HG03097 (cell line): ENCODE data around the gene ACBD6.
"Not testable (repeated sequence)": the region's sequence is repeated elsewhere in the genome, so short reads cannot be mapped to it uniquely, and the experiment has no call there.

Source experiments
- ATAC-seq: cut with Tn5 transposase; IDR thresholded peaks from one replicate; pipeline ENCODE4 v1.9.1; 2021; ENCODE audit not compliant: unreplicated experiment, low FRiP score

The ACBD6 gene

GRCh38 chr1:180502361-180503279, at the start of gene ACBD6:
TSS of gene ACBD6 (minus strand) at chr1:180502577. CDS start at chr1:180502266, 311 bp downstream.
- peak; percentile 90 for ATAC-seq

GRCh38 chr1:180551997-180552396, 49.6 kb upstream of the ACBD6 start:
- ATAC-seq, result no peak

GRCh38 chr1:180550241-180550640, 47.9 kb upstream of the ACBD6 start:
- no peak for ATAC-seq

- ATAC-seq, result not testable (repeated sequence)
Measured at GRCh38 chr1:180549770-180550169, 47.4 kb upstream of the ACBD6 start.

DNA sequence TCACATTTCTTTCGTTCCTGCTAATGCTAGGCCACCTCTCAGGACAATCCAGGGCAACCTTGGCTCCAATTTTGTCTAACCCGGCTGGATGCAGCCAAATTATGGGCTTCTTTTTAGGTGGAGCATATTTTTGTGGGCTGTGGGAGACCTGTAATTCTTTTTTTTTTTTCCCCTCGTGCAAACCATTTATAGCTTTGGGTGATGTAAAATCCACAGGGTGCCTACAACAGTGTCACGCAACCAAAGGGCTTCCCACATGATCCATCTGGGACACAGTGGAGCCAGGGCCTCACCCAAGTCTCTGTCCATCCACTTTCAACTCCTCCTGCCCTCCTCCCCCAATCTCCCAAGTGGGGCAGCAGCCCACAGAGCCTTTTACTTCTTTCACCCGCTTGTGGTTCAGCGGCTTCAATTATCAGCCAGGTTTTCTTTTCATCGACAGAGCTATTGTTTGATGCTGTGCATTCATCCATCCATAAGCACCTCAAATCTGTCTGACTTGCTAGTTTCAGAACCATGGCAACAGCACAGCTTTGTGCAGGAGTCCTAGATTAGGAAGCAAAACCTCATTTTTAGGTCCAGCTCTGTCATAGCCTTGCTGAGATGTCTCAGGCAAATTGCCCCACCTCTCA, 46.4 kb upstream of the ACBD6 start:
- ATAC-seq, result no peak

GRCh38 chr1:180545991-180546390, 43.6 kb upstream of the ACBD6 start:
- no peak for ATAC-seq

DNA sequence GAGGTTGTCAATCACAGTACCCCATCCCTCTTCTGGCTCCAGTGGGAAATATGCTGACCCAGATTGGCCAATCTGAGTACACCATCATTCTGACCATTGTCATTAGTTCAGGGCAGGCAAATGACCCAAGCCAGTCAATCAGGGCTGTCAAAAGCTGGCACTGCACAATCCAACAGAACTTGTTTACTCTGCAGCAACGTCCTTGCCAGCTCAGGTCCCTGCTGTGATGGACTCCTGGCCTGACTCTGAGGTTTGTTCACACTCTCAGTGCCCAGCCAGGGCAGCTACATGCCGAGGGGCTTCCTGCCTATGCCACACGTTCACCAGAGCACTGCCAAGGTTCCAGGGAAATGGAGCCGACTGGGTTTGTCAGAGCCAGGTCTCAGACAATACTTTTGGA, 41.7 kb upstream of the ACBD6 start:
- no peak for ATAC-seq

DNA sequence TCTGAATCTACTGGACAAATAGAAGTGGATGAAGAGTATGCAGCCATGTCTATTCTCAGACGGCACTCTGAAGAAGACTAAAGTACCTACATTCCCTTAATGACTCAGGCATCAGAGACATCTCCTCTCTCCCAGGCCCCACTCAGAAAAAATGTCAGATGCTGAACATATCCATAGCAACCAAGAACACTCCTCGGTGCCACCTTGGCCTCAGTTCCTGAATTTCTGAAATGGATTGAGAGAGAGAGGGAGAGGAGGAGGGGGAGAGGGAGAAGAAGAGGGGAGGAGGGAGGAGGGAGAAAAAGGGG, 40.4 kb upstream of the ACBD6 start:
- no peak for ATAC-seq

DNA sequence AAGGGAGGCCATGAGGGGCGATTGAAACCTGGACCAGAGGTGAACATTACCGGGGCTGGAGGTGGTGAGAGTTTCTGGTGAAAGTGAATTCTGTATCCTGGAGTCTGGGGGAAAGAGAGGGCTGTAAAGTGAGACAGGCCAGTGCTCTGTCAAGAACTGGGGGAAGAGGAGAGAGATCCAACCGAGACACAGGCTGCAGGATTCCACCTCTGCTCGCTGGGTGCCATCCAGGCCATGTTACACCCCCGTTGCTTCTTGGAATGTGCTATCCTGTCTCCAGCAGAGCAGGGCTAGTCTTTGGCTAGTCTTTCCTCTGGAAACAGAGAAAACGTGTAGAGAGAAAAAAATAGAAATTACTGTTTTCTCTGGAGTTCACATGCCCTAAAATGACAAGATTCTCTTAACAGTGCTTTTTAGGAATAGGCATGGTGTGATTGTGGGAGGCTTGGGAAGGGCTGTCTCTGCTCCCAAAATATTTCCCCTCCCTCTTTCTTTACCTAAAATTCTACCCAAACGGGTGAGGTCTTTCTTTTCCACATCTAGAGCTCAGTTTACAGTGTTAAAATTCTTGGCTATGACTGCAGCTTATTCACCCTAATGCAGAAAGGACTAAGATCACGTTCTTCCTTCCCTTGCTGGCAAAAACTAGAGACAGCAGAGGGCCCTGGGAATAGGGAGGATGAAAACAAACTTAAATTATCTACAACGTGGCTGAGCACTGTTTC, 39.9 kb upstream of the ACBD6 start:
- ATAC-seq, result no peak

DNA sequence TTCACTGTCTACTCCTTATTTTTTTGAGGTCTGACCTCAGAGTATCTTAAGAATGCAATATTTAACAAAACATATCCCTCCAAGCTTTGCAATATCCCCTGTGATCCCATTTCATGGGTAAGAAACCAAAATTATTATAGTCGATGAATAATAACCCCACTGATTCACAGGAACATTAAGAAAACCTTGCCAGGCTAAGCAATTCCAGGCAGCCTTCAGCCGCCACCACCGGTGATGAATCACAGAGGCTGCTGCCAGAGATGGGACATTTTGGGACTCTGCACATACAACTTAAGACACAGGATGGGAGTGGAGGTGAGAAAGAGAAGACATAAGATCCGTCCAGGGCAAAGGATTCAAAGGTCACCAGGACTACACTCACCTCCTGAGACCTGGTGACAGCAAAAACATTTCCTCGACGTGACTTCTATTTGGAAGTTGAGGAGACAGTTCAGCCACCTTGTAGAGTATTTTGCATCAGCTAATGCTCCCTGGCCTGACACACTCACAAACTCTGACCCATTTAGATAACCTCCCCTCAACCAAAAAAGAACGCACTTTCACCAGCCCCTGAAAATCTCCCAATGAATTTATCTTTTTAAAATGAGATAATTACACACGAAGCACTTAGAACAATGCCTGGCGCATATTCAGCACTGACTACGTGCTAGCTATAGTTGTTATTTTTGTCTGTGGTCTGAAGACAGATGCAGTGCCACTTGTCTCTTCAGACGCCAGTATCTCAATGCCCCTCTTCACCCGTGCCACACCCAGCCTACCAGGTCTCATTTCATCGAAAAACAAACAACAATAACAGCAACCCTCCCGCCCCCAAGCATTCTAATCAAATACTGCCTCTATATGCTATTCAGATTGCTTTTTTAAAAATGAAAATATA, 38.6 kb upstream of the ACBD6 start:
- ATAC-seq, result no peak

GRCh38 chr1:180539136-180539535, 36.8 kb upstream of the ACBD6 start:
- no peak for ATAC-seq

DNA sequence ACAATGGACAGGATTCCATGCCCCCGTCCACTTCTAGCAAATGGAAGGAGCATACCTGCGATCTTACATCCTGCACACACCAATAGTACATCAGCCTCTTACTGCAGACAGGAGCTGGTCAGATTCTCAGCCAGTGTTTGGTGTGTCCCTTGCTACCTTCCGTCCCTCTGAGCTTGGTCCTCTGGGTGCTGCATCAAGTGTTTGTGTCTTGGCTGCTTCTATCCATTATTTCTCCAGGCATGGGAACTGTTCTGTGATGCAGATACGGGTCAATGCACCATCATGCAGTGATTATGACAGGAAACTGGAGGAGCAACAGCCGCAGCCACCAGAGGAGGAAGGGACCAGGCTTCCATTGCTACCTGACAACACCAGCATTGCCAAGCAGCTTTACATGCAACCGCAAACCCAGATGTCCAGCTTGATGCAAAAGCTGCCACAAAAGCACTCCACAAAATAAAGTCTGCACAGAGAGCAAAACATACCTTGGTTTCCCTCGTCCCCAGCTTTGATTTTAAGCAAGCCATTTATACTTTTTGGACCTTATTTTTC, 34.5 kb upstream of the ACBD6 start:
- no peak for ATAC-seq

DNA sequence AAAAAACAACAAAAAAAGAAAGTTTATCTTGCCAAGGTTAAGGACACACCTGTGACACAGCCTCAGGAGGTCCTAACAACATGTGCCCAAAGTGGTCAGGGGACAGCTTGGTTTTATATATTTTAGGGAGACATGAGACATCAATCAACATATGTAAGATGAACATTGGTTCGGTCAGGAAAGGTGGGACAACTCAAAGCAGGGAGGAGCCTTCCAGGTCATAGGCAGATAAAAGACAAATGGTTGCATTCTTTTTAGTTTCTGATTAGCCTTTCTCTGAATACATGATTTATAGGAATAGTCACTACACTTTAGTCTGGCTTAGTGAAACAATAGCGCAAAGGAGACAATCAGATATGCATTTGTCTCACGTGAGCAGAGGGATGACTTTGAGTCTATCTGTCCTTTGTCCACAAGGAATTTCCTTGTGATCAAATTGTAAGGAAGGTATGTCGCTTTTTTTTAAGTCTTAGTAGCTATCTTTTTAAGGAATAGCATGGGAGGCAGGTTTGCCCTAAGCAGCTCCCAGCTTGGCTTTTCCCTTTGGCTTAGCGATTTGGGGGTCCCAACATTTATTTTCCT, 33.1 kb upstream of the ACBD6 start:
- no peak for ATAC-seq

- ATAC-seq, result no peak
Measured at GRCh38 chr1:180534214-180534613, 31.8 kb upstream of the ACBD6 start.

- no peak for ATAC-seq
Measured at GRCh38 chr1:180533266-180533987, 31.1 kb upstream of the ACBD6 start.

DNA sequence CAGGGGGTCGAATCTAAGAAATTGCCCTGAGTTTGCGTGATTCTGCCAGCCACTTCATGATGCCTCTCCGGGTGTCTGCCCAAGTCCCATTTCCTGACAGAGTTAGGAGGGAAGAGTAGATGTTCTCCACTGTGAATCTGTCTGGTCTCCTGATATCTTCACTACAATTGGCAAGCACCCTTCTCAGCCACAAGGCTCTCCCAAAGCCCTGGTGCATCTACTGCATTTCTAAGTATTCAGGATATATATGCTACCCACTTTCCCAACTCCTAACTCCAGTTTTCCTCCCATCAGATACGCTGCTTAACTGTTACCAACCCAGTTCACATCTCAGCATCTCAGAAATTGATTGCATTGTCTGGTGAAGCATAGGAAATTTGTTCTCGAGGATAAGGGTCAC, 30.5 kb upstream of the ACBD6 start:
- no peak for ATAC-seq

DNA sequence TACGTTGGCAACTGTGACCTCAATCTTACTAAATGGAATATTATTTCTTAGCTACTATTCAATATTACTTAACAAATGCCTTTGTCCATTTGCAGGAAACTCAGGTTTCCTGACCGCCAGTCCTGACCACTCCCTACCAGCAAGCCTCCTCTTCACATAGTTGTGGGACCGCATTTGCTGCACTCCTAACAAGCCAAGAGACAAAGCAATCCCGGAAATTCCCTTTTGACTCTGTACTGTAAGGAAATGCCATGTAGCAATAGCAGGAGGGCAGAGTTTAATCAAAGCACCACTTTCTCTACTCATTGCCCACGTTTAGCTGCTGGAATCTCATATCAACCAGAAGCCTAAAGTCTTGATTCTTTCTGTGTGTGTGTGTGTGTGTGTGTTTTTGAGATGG, 28.1 kb upstream of the ACBD6 start:
- ATAC-seq, result no peak

GRCh38 chr1:180528868-180529470, 26.6 kb upstream of the ACBD6 start:
- no peak for ATAC-seq
